ENCODE data around the gene GRIK1.

Gene GRIK1

GRCh38 chr21:29749223-29749622, 190.6 kb downstream of the GRIK1 start:
- TF ChIP-seq, protein P1, sequence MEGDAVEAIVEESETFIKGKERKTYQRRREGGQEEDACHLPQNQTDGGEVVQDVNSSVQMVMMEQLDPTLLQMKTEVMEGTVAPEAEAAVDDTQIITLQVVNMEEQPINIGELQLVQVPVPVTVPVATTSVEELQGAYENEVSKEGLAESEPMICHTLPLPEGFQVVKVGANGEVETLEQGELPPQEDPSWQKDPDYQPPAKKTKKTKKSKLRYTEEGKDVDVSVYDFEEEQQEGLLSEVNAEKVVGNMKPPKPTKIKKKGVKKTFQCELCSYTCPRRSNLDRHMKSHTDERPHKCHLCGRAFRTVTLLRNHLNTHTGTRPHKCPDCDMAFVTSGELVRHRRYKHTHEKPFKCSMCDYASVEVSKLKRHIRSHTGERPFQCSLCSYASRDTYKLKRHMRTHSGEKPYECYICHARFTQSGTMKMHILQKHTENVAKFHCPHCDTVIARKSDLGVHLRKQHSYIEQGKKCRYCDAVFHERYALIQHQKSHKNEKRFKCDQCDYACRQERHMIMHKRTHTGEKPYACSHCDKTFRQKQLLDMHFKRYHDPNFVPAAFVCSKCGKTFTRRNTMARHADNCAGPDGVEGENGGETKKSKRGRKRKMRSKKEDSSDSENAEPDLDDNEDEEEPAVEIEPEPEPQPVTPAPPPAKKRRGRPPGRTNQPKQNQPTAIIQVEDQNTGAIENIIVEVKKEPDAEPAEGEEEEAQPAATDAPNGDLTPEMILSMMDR (IDR thresholded peaks at IDR 0.05), result no peak

GRCh38 chr21:29748391-29749167, 191.2 kb downstream of the GRIK1 start:
- TF ChIP-seq, protein P1 (IDR thresholded peaks at IDR 0.05), result no peak

DNA sequence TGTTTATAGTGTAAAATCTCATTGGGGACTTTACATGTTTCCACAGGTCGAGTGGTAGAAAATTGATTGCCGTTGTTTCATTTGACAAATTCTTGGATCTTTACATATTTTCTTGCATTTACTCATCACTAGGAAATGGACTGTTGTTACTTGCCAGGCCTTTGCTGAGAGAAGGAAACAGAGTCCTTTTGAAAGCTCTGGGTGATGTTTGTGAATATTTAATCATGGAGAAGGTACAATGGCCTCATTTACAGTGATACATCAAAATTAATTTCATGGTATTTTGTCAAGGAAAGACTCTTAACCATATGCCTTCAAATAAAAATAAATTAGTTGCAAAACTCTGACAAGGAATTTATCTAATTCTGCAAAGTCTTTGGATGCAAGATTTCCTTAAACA, 198.0 kb downstream of the GRIK1 start:
- TF ChIP-seq, protein P1 (IDR thresholded peaks at IDR 0.05), result no peak

- TF ChIP-seq, protein P1 (IDR thresholded peaks at IDR 0.05), result no peak
These were observed 200.6 kb downstream of the GRIK1 start for GRCh38 chr21:29739176-29739575.

- TF ChIP-seq, protein P1 (IDR thresholded peaks at IDR 0.05), result no peak
These were observed 201.1 kb downstream of the GRIK1 start for GRCh38 chr21:29738730-29739129.

- TF ChIP-seq, protein P1 (IDR thresholded peaks at IDR 0.05), result no peak
These were observed 202.6 kb downstream of the GRIK1 start for GRCh38 chr21:29737186-29737585.

- TF ChIP-seq, protein P1 (IDR thresholded peaks at IDR 0.05), result no peak
These were observed 209.5 kb downstream of the GRIK1 start for GRCh38 chr21:29730281-29730680.

Measured in LNCAP (cell line).